HFFc6 (cell line): Measurements from ENCODE around the gene DLG1. TPM values are rescaled to one million over a fixed set of nuclear protein-coding genes. Genes with fewer than 3 reads are reported as not detected.

Experiments used
- DNase-seq: peaks from one replicate; pipeline ENCODE4 v3.0.0-alpha.2; 2018
- H3K27ac Mint-ChIP-seq: 2 replicates; pipeline ENCODE4 v1.8.0; 2020; ENCODE audit warnings: mild to moderate bottlenecking, mixed read lengths
- H3K27me3 Mint-ChIP-seq: 2 replicates; pipeline ENCODE4 v1.8.0; 2021; ENCODE audit warnings: mild to moderate bottlenecking, moderate library complexity, mixed read lengths; ENCODE audit not compliant: insufficient read depth
- H3K36me3 Mint-ChIP-seq: 2 replicates; pipeline ENCODE4 v1.8.0; 2021; ENCODE audit warnings: low read depth, mixed read lengths
- H3K4me1 Mint-ChIP-seq: 2 replicates; pipeline ENCODE4 v1.8.0; 2020; ENCODE audit warnings: low read depth, mixed read lengths
- H3K4me3 Mint-ChIP-seq: 2 replicates; pipeline ENCODE4 v1.8.0; 2020; ENCODE audit warnings: mild to moderate bottlenecking, moderate library complexity, mixed read lengths
- H3K9me3 Mint-ChIP-seq: 2 replicates; pipeline ENCODE4 v1.8.0; 2020; ENCODE audit warnings: mild to moderate bottlenecking, mixed read lengths
- total RNA-seq, 6 experiments: library from RNA; stranded (reverse); fragmentation: NEBNext Ultra II Directional; extraction: Animal tissue kit (Norgen Biotek cat#: 25700); gene quantifications; 2 replicates in 1 of 6; 3 replicates in 5 of 6; pipeline ENCODE4 v1.2.3, GENCODE V29; 2021
- TF ChIP-seq, protein P1 (sequence below): fragments of 200-600 bp; sonication (generic); IDR thresholded peaks from 2 replicates; pipeline ENCODE4 v1.5.0; 2021; ENCODE audit warnings: antibody characterized with exemption, mild to moderate bottlenecking

DLG1 gene
- total RNA-seq, 6 experiments from 2014 or later, result 64.8 to 82.5 (median 74.7) TPM

DNA sequence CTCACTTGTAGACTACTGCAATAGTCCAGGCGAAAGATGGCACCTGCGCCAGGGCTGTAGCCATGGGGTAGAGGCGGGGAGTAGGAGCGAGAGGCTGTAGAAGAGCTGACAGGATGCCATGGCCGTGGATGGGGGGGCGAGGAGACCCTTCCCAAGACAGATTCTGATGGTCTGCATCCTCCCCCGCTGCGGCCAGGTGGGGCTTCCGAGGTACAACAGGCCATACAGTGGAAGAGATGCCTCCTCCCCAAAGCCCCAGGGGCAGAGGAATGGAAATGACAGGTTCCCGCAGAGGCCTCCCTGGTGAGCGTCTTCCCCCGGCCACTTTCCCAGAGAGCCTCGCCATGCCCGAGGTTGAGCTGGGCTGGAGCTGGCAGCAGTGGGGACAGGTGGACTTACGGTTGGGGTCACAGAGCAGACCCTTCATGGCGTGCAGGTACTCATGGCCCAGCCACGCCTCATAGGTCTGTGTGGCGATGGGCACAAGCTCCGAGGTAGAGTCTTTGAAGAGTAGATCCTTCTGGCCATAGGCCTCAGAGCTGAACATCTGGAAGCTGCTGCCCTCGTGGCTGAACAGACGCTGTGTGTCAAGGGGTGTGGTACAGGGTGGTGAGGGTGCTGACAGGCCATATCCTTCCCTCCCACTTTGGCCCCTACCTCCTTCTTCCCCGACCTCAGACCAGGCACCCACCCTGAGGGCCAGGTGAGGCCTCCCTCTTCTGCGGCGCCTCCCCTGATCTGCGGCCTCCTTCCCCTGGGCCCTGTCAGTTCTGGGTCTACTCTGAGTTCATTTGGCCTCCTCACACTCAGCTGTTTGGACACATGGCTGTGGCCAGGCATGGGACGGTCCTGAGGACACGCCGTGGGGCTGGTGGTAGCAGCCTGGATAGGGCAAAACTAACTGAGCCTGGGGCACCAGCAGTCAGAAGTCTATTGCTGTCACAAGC lies 282.3 kb downstream of the DLG1 start:
- TF ChIP-seq, protein P1, sequence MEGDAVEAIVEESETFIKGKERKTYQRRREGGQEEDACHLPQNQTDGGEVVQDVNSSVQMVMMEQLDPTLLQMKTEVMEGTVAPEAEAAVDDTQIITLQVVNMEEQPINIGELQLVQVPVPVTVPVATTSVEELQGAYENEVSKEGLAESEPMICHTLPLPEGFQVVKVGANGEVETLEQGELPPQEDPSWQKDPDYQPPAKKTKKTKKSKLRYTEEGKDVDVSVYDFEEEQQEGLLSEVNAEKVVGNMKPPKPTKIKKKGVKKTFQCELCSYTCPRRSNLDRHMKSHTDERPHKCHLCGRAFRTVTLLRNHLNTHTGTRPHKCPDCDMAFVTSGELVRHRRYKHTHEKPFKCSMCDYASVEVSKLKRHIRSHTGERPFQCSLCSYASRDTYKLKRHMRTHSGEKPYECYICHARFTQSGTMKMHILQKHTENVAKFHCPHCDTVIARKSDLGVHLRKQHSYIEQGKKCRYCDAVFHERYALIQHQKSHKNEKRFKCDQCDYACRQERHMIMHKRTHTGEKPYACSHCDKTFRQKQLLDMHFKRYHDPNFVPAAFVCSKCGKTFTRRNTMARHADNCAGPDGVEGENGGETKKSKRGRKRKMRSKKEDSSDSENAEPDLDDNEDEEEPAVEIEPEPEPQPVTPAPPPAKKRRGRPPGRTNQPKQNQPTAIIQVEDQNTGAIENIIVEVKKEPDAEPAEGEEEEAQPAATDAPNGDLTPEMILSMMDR, result no peak
- DNase-seq, result no peak
- H3K27ac Mint-ChIP-seq, result no peak overlapping the region
- H3K36me3 Mint-ChIP-seq, result no peaks in the 10 kb centered on the region
- H3K27me3 Mint-ChIP-seq, result peaks cover 26% of the 10 kb centered on the region
- no peaks in the 10 kb centered on the region for H3K4me1 Mint-ChIP-seq
- no peak overlapping the region for H3K4me3 Mint-ChIP-seq
- no peaks in the 10 kb centered on the region for H3K9me3 Mint-ChIP-seq

DNA sequence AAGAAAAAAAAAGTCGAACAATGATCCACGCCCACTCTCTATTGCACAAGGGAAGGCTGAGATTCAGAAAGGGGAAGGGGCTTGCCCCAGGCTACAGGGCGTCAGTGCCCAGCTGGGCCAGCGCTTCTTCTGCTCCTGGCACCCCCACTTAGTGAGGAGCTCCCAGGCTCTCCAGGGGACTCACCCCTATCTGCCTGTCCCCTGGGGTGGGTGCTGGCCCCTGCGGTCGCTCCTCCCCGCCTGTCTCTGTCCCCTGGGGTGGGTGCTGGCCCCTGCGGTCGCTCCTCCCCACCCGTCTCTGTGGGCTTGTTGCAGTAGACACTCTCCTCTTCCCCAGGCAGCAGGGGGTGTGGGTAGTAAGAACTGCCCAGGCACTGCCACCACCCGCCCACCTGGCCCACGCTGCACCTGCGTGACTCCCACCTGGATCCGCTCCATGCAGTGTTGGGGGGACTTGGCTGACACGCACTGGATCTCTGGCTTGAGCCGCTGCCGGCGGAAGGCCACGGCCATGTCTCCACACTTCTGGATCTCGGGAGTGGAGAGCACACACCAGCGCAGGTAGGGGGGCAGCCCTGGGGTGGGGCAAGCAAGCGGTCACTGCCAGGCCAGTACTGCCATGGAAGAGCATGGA lies 283.4 kb downstream of the DLG1 start:
- no peaks in the 10 kb centered on the region for H3K4me1 Mint-ChIP-seq
- TF ChIP-seq, protein P1, result no peak
- H3K9me3 Mint-ChIP-seq, result no peaks in the 10 kb centered on the region
- H3K27ac Mint-ChIP-seq, result no peak overlapping the region
- H3K27me3 Mint-ChIP-seq, result peaks cover 23% of the 10 kb centered on the region
- no peak overlapping the region for H3K4me3 Mint-ChIP-seq
- H3K36me3 Mint-ChIP-seq, result no peaks in the 10 kb centered on the region
- no peak for DNase-seq

DNA sequence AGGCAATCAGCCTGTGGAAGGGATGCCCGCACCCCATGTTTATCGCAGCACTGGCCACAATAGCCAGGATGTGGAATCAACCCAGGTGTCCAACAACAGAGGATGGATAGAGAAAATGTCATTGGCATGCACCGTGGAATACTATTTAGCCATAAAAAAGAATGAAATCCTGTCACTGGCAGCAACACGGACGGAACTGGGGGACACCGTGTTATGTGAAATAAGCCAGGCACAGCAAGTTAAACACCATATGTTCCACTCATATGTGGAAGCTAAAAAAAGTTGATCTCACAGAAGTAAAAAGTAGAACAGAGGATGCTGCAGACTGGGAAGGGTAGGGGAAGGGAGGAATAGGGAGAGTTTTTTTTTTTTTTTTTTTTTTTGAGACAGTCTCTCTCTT lies 284.4 kb downstream of the DLG1 start:
- no peaks in the 10 kb centered on the region for H3K4me1 Mint-ChIP-seq
- H3K9me3 Mint-ChIP-seq, result no peaks in the 10 kb centered on the region

DNA sequence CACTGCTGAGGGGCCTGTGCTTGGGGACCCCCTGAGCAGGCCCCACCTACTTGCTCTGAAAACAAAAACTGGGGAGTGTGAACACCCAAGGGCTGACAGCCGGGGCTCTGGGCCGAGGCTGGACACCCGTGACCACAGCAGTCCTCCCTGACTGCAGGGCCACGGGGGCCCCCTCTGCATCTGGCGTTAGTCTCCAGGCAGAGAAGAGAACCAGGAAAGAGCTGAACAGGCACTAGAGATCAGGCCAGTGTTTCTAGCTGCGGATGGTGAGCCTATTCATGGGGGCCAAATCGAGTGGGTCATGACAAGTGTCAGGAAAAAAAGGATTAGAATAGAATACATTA lies 285.9 kb downstream of the DLG1 start:
- TF ChIP-seq, protein P1, result no peak
- Mint-ChIP-seq H3K36me3 (no peaks in the 10 kb centered on the region), H3K27ac (no peak overlapping the region), H3K9me3 (no peaks in the 10 kb centered on the region), H3K4me1 (no peaks in the 10 kb centered on the region), H3K27me3 (peaks cover 17% of the 10 kb centered on the region), H3K4me3 (no peak overlapping the region)
- DNase-seq, result no peak

More for the DNA sequence above, 284.4 kb downstream of the DLG1 start:
- DNase-seq, result no peak
- no peak overlapping the region for H3K4me3 Mint-ChIP-seq
- TF ChIP-seq, protein P1, result no peak
- no peaks in the 10 kb centered on the region for H3K36me3 Mint-ChIP-seq
- peaks cover 17% of the 10 kb centered on the region for H3K27me3 Mint-ChIP-seq
- no peak overlapping the region for H3K27ac Mint-ChIP-seq

DNA sequence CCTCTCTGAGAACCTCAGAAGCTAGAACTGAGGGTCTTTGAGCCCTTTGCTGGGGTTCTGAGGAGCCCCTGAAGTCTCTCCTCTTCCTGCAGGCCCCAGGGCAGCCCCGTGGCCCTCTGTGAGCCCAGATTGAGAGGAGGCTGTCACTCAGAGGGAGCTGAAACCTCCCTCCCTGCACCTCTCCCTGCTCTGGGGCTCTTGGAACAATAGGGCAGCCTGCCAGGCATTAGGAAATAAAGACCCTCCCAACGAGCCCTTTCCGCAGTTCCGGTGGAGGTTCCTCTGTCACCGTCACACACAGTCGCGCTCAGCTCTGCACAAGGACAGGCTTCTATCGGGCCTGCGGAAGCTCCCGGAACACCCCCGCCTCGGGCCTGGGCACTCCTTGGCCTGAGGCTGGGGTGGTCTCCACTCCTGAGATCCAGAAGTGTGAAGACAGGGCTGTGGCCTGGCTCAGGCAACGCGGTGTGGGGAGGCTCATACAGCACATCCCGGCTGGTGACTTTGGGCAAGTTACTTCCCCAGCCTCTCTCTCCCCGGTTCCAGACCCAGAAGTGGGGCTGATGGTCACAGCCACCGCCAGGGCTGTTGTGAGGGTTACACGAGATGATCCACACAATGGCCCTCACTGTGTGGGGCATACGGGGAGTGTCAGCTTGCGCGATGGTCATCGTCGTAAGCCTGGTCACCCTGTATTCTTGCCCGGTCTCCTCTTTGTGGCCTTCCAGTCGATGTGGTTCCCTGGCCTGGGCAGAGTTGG lies 286.5 kb downstream of the DLG1 start:
- TF ChIP-seq, protein P1, result no peak
- Mint-ChIP-seq H3K27me3 (peaks cover 17% of the 10 kb centered on the region), H3K9me3 (no peaks in the 10 kb centered on the region), H3K4me3 (no peak overlapping the region), H3K4me1 (no peaks in the 10 kb centered on the region), H3K36me3 (no peaks in the 10 kb centered on the region), H3K27ac (no peak overlapping the region)
- DNase-seq, result no peak
